HepG2 (cell line): ENCODE results near the gene VRK2. TPM values are rescaled to one million over a fixed set of nuclear protein-coding genes. Genes with fewer than 3 reads are reported as not detected.

ENCODE experiments used
- ATAC-seq: fragments of 200-7000 bp; cut with Tn5 transposase; 3 replicates; pipeline ENCODE4 v1.9.1; 2020; ENCODE audit warnings: mild to moderate bottlenecking, moderate library complexity
- BruUV-seq: library from RNA; stranded (reverse); fragments of 400-500 nt; replicated peaks from 2 replicates; lab custom pipeline; 2021; lab: Mats Ljungman, UMichigan
- CTCF ChIA-PET: fragments of 300-600 bp; formaldehyde crosslinking; extraction: SDS; loops from one replicate; lab custom pipeline; 2021; ENCODE audit warnings: low total read pairs, inconsistent platforms, low intra/inter-chr PET ratio; lab: Yijun Ruan, JAX
- POLR2A ChIA-PET: fragments of 350-600 bp; sonication (Branson Sonifier 250); formaldehyde crosslinking; loops from one replicate; lab custom pipeline; 2020; ENCODE audit warnings: antibody characterized with exemption, inconsistent platforms; lab: Yijun Ruan, JAX
- DNase-seq: peaks from one replicate; pipeline ENCODE4 v3.0.0-alpha.2; 2015; ENCODE audit warnings: low spot score
- FAIRE-seq: peaks from 3 replicates; lab custom pipeline; 2011; peaks lifted over from hg19 to GRCh38; lab: Jason Lieb, UNC
- H2AFZ ChIP-seq: one replicate; pipeline ENCODE4 v1.6.1; 2011; ENCODE audit warnings: low read length, inconsistent platforms
- H3K27ac ChIP-seq: fragments of 300-600 bp; 3 replicates; pipeline ENCODE4 v1.8.0; 2011; ENCODE audit warnings: mixed run types, mild to moderate bottlenecking, mixed read lengths, low read length, inconsistent platforms; ENCODE audit not compliant: insufficient read depth; ENCODE audit errors: extremely low read length
- H3K27me3 ChIP-seq, 2 experiments: fragments of 200-600 bp in 1 of 2; 2 replicates in 1 of 2; 3 replicates in 1 of 2; pipeline versions ENCODE4 v1.6.0 to v1.8.0; 2011; ENCODE audit warnings: low read length in 2 of 2, mild to moderate bottlenecking in 2 of 2, moderate library complexity in 2 of 2, inconsistent platforms in 1 of 2; ENCODE audit not compliant: insufficient read depth in 2 of 2, control insufficient read depth in 1 of 2
- H3K36me3 ChIP-seq, 2 experiments: fragments of 200-600 bp in 1 of 2; replicated peaks in 1 of 2; 2 replicates in 1 of 2; 3 replicates in 1 of 2; pipeline versions ENCODE4 v1.5.1 to v1.8.0; 2011; ENCODE audit warnings: low read length in 2 of 2, inconsistent platforms in 1 of 2; ENCODE audit not compliant: insufficient read depth in 2 of 2, control insufficient read depth in 1 of 2
- H3K4me1 ChIP-seq: 2 replicates; pipeline ENCODE4 v1.5.1; 2012; ENCODE audit warnings: low read length, inconsistent platforms; ENCODE audit not compliant: insufficient read depth
- H3K4me2 ChIP-seq: 2 replicates; pipeline ENCODE4 v1.6.0; 2011; ENCODE audit warnings: low read depth, low read length, inconsistent platforms
- H3K4me3 ChIP-seq, 3 experiments: fragments of 200-600 bp in 1 of 3; sonication (generic), shearing (Covaris generic) in 1 of 3; replicated peaks in 1 of 3; 2 replicates each; pipeline ENCODE4 v1.5.1; 2011 to 2016; ENCODE audit warnings: low read length in 3 of 3, inconsistent platforms in 2 of 3, low read depth in 2 of 3, mild to moderate bottlenecking in 2 of 3, control low read depth in 1 of 3, mixed read lengths in 1 of 3; ENCODE audit not compliant: insufficient read depth in 1 of 3
- H3K79me2 ChIP-seq: one replicate; pipeline ENCODE4 v1.6.1; 2011; ENCODE audit warnings: low read length, inconsistent platforms; ENCODE audit not compliant: insufficient read depth
- H3K9ac ChIP-seq: 2 replicates; pipeline ENCODE4 v1.6.0; 2011; ENCODE audit warnings: mild to moderate bottlenecking, low read depth, low read length, inconsistent platforms; ENCODE audit not compliant: insufficient read depth
- H3K9me3 ChIP-seq: 2 replicates; pipeline ENCODE4 v1.5.1; 2012; ENCODE audit warnings: mild to moderate bottlenecking, low read length
- H4K20me1 ChIP-seq: 2 replicates; pipeline ENCODE4 v1.6.0; 2011; ENCODE audit warnings: inconsistent platforms, mild to moderate bottlenecking, low read length, moderate library complexity; ENCODE audit not compliant: insufficient read depth
- ATF5 ChIP-seq: sonication (generic); formaldehyde crosslinking; IDR thresholded peaks from 2 replicates; pipeline ENCODE4 v1.4.0; 2020; ENCODE audit warnings: mild to moderate bottlenecking, low read depth, missing genetic modification reagents
- POLR2A ChIP-seq, 2 experiments: IDR thresholded peaks; 2 replicates each; pipeline ENCODE4 v1.6.1; 2011; ENCODE audit warnings: low read depth in 2 of 2, low read length in 2 of 2, mild to moderate bottlenecking in 1 of 2, moderate library complexity in 1 of 2; ENCODE audit not compliant: insufficient read depth in 1 of 2
- POLR2G ChIP-seq: fragments of 200-400 bp; formaldehyde crosslinking; IDR thresholded peaks from 2 replicates; pipeline ENCODE4 v1.6.1; 2018; ENCODE audit warnings: mild to moderate bottlenecking, low read depth, low read length, moderate library complexity
- RELA ChIP-seq: sonication (generic); formaldehyde crosslinking; IDR thresholded peaks from 2 replicates; pipeline ENCODE4 v1.4.0; 2020; ENCODE audit warnings: missing genetic modification reagents
- SNAPC4 ChIP-seq: sonication (generic); formaldehyde crosslinking; IDR thresholded peaks from 2 replicates; pipeline ENCODE4 v1.4.0; 2020; ENCODE audit warnings: mild to moderate bottlenecking, missing genetic modification reagents
- TEF ChIP-seq: sonication (generic); formaldehyde crosslinking; IDR thresholded peaks from 2 replicates; pipeline ENCODE4 v1.5.0; 2020; ENCODE audit warnings: missing genetic modification reagents
- USF2 ChIP-seq, 2 experiments: sonication (generic) in 1 of 2; formaldehyde crosslinking in 1 of 2; IDR thresholded peaks; 2 replicates each; pipeline versions ENCODE4 v1.5.1 to v1.6.1; 2011 to 2020; ENCODE audit warnings: borderline replicate concordance in 1 of 2, low read depth in 1 of 2, low read length in 1 of 2, mild to moderate bottlenecking in 1 of 2, missing genetic modification reagents in 1 of 2, moderate library complexity in 1 of 2
- ZNF33A ChIP-seq: sonication (generic); formaldehyde crosslinking; IDR thresholded peaks from 2 replicates; pipeline ENCODE4 v1.5.1; 2020; ENCODE audit warnings: missing genetic modification reagents, mild to moderate bottlenecking, moderate library complexity, borderline replicate concordance
- ZNF441 ChIP-seq: sonication (generic); formaldehyde crosslinking; IDR thresholded peaks from 2 replicates; pipeline ENCODE4 v1.7.0; 2021; ENCODE audit warnings: missing genetic modification reagents, borderline replicate concordance
- ZNF451 ChIP-seq: sonication (generic); formaldehyde crosslinking; IDR thresholded peaks from 2 replicates; pipeline ENCODE4 v1.5.0; 2020; ENCODE audit warnings: mild to moderate bottlenecking, missing genetic modification reagents
- ZNF552 ChIP-seq: sonication (generic); formaldehyde crosslinking; IDR thresholded peaks from 2 replicates; pipeline ENCODE4 v1.9.0; 2022; ENCODE audit warnings: missing genetic modification reagents, mild to moderate bottlenecking, borderline replicate concordance
- ZNF800 ChIP-seq: sonication (generic); formaldehyde crosslinking; IDR thresholded peaks from 2 replicates; pipeline ENCODE4 v1.4.0; 2020; ENCODE audit warnings: missing genetic modification reagents
- WGBS: methylation state at CpG from one replicate; pipeline ENCODE4 v1.1.6; 2017; ENCODE audit warnings: low lambda C conversion rate; 5-methylcytosine and 5-hydroxymethylcytosine counted together
- in situ Hi-C: cut with HindIII; loops from 2 replicates; pipeline ENCODE4 v1.10.0; 2017; ENCODE audit warnings: low pct_unique_long_range_greater_than_20kb; ENCODE audit not compliant: extremely low pct_ligation_motif_present
- intact Hi-C: fragments of 100-400 bp; cut with micrococcal nuclease; formaldehyde crosslinking; loops from one replicate; pipeline ENCODE4 v1.10.0; 2022; ENCODE audit not compliant: unreplicated experiment
- polyA plus RNA-seq, 8 experiments: library from polyadenylated mRNA; depleted of rRNA in 3 of 8; stranded (reverse) in 7 of 8; unstranded in 1 of 8; fragments of >200 nt; fragmentation: Illumina TruSeq in 4 of 8; extraction: Trizol in 4 of 8; gene quantifications; 2 replicates each; pipeline versions ENCODE4 v1.2.1 to v1.2.3, GENCODE V29; 2011 to 2016; ENCODE audit warnings: low read depth in 4 of 8, missing spikeins in 1 of 8, mixed read lengths in 1 of 8; ENCODE audit not compliant: insufficient read depth in 1 of 8
- total RNA-seq, 5 experiments: library from RNA; depleted of rRNA; stranded (reverse); fragments of >200 nt; fragmentation: Illumina TruSeq; extraction: Trizol; gene quantifications; 2 replicates each; pipeline ENCODE4 v1.2.3, GENCODE V29; 2016; ENCODE audit warnings: low read depth in 1 of 5

VRK2 gene
- total and polyA plus RNA-seq, 2 of the 13 experiments (the other 11 are each of a cell fraction or from before 2014, with no cell fraction given) = 13.3 to 29.1 TPM

GRCh38 chr2:58055033-58055786, 8.6 kb downstream of the VRK2 start:
- BruUV-seq = no TSS peak
- ChIA-PET POLR2A (interaction anchor here (0.9 kb wide), 1 partner anchor 9 kb away, joined by 5 read pairs; the partner anchor contains the start of gene VRK2), CTCF (no interaction called here)
- TF ChIP-seq ZNF552 (CRISPR knock-in tag) (no peak), ZNF451 (no peak), USF2 (IDR thresholded peaks at IDR 0.05; ENCODE audit: low read depth, low read length) (no peak), USF2 (CRISPR knock-in tag; IDR thresholded peaks at IDR 0.05; ENCODE audit: borderline replicate concordance) (no peak), TEF (no peak), ZNF33A (CRISPR knock-in tag) (no peak), SNAPC4 (CRISPR knock-in tag) (no peak), RELA (CRISPR knock-in tag) (no peak), ATF5 (CRISPR knock-in tag) (no peak), POLR2G (no peak), POLR2A (IDR thresholded peaks at IDR 0.05; ENCODE audit: insufficient read depth in 1 of 2, low read depth in 2 of 2, low read length in 2 of 2) (no peak), ZNF800 (CRISPR knock-in tag) (no peak), ZNF441 (CRISPR knock-in tag) (no peak)

More at GRCh38 chr2:58055033-58055786, 8.6 kb downstream of the VRK2 start:
- no peaks in the 10 kb centered on the region for H3K9me3 ChIP-seq
- intact Hi-C loops (no loop called here), in situ Hi-C loops (no loop called here)
- DNase-seq (no peak), FAIRE-seq (no peak), ATAC-seq (no peak)
- H3K4me1 ChIP-seq = no peaks in the 10 kb centered on the region
- no peak overlapping the region for H3K4me3 ChIP-seq
- H3K79me2 ChIP-seq = no peaks in the 10 kb centered on the region
- H2AFZ ChIP-seq = no peak overlapping the region
- no peak overlapping the region for H3K4me2 ChIP-seq
- no peaks in the 10 kb centered on the region for H3K27me3 ChIP-seq
- 90% methylated on average over 2 of the region's 2 CpGs for WGBS
- no peak overlapping the region for H3K9ac ChIP-seq
- H3K27ac ChIP-seq = no peak overlapping the region
- H4K20me1 ChIP-seq = no peaks in the 10 kb centered on the region
- peaks cover 3 to 5% of the 10 kb centered on the region in 2 experiments; a peak in 3 of 5 replicates for H3K36me3 ChIP-seq
